ENCODE results near the gene CHRNB2. TPM values are rescaled to one million over a fixed set of nuclear protein-coding genes. Genes with fewer than 3 reads are reported as not detected.

CHRNB2 gene
- polyA plus RNA-seq, 1 donor (not counting 4 experiments of a cell fraction or from before 2014, with no cell fraction given) = 0.09 TPM

DNA sequence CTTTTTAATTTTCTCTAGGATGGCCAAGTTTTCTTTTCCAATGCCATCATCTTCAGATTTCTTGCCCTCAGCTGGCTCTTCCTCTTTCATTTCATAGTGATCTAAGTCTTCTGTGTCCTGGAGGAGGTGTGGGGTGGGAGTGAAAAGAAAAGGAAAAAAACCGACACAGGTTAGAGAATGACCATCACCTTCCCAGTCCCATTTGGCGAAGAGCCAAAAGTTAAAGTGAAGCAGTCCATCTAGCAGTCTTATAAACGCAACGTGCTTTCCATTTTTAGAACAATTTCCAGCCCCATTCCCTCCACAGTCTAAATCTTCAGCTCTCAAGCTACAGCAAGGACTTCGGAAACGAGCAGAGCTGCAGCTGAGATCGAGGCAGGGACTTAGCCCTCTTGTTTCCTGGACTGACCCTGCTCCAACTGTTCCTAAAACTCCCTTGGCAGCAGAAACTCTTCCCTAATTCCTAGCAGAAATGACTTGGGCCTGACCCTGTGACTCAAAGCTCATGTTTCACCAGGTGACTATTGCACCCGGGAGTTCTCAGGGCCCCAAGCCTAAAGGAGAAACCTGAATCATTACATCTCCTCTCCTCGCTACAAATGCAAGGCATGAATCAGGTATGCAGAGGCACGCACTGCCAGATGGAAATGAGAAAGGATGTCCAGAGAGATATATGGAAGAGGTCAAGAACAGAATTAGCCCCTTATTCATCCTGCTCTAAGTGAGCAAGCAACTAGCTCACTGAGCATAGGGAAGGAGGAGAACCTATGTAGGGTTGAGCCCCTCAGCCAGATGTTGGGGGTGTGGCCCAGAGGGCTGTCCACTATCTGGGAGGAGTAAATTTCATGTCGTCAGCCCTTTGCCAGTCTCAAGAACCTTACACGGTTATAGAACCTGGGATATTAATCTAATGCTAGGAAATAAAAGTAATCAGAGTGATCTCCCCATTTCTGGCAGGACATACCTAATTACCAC lies 14.2 kb upstream of the CHRNB2 start:
- no peaks in the 10 kb centered on the region for H3K9me3 ChIP-seq (ENCODE audit: control insufficient read depth, low read depth, low read length)
- H3K4me2 ChIP-seq (ENCODE audit: control insufficient read depth, extremely low read depth, insufficient read depth, low read depth, low read length) = no peak overlapping the region
- DNase-seq (ENCODE audit: low read depth, low spot score) (no peak), FAIRE-seq (no peak)
- H4K20me1 ChIP-seq (ENCODE audit: control insufficient read depth, extremely low read depth, insufficient read depth, low read length) = peaks cover 2% of the 10 kb centered on the region
- H3K79me2 ChIP-seq (ENCODE audit: control insufficient read depth, insufficient read depth, low read length) = peaks cover 28% of the 10 kb centered on the region
- dilution Hi-C loops (cut with MboI; ENCODE audit: extremely low pct_ligation_motif_present, low sequenced_read_pairs) = no loop called here
- peaks cover 2% of the 10 kb centered on the region for H3K9me1 ChIP-seq (ENCODE audit: control insufficient read depth, extremely low read depth, insufficient read depth, low read length)
- H3K27me3 ChIP-seq (ENCODE audit: control insufficient read depth, extremely low read depth, insufficient read depth, low read length) = no peaks in the 10 kb centered on the region
- peaks cover 14% of the 10 kb centered on the region for H3K4me1 ChIP-seq (ENCODE audit: control insufficient read depth, extremely low read depth, insufficient read depth, low read length)
- no peak overlapping the region for H2AFZ ChIP-seq (ENCODE audit: control insufficient read depth, low read length)
- peaks cover 47 to 70% of the 10 kb centered on the region in 2 experiments for H3K36me3 ChIP-seq (ENCODE audit: control insufficient read depth in 2 of 2, extremely low read depth in 1 of 2, insufficient read depth in 2 of 2, low read length in 2 of 2)
- no peak overlapping the region for H3K27ac ChIP-seq (ENCODE audit: control insufficient read depth, insufficient read depth, low read length)
- no peak overlapping the region for H3K9ac ChIP-seq (ENCODE audit: control insufficient read depth, extremely low read depth, insufficient read depth, low read length)
- H3K4me3 ChIP-seq (ENCODE audit: control insufficient read depth in 2 of 3, extremely low read depth in 1 of 3, insufficient read depth in 2 of 3, low read depth in 1 of 3, low read length in 3 of 3) = no peak overlapping the region
- TF ChIP-seq EZH2 (IDR thresholded peaks at IDR 0.05; ENCODE audit: low read length) (no peak), CTCF (optimal IDR thresholded peaks at IDR 0.05 in 1 of 3, IDR thresholded peaks at IDR 0.05 in 1 of 3, conservative IDR thresholded peaks at IDR 0.05 in 1 of 3; ENCODE audit: extremely low read depth in 1 of 3, insufficient read depth in 2 of 3, low read length in 3 of 3) (no peak)

DNA sequence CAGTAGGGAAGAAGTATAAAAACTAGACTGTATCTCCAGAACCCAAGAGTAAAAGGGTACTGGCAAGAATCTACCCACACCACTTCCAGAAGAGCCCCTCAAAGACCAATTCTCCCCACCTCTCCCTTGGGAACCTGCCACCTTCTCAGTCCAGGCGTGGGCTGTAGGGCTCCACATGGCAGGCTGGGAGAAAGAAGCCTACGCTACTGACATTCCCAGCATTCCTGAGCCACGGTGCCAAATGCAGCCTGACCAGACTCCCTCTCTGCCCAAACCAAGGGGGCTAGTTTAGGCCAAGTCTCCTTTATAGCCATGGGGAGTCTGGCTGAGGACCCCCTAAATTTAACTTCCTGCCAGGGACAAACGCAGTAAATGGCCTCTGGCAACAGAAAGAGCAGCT lies 11.2 kb upstream of the CHRNB2 start:
- Histone ChIP-seq H4K20me1 (ENCODE audit: control insufficient read depth, extremely low read depth, insufficient read depth, low read length) (peaks cover 2% of the 10 kb centered on the region), H3K9me3 (ENCODE audit: control insufficient read depth, low read depth, low read length) (no peaks in the 10 kb centered on the region), H3K79me2 (ENCODE audit: control insufficient read depth, insufficient read depth, low read length) (peaks cover 28% of the 10 kb centered on the region), H3K27me3 (ENCODE audit: control insufficient read depth, extremely low read depth, insufficient read depth, low read length) (no peaks in the 10 kb centered on the region), H3K27ac (ENCODE audit: control insufficient read depth, insufficient read depth, low read length) (no peak overlapping the region), H3K9ac (ENCODE audit: control insufficient read depth, extremely low read depth, insufficient read depth, low read length) (peak overlapping the region; percentile 82), H3K9me1 (ENCODE audit: control insufficient read depth, extremely low read depth, insufficient read depth, low read length) (no peaks in the 10 kb centered on the region), H3K4me2 (ENCODE audit: control insufficient read depth, extremely low read depth, insufficient read depth, low read depth, low read length) (peak overlapping the region; percentile 83), H3K36me3 (ENCODE audit: control insufficient read depth in 2 of 2, extremely low read depth in 1 of 2, insufficient read depth in 2 of 2, low read length in 2 of 2) (peaks cover 27 to 42% of the 10 kb centered on the region in 2 experiments), H3K4me1 (ENCODE audit: control insufficient read depth, extremely low read depth, insufficient read depth, low read length) (peaks cover 23% of the 10 kb centered on the region), H3K4me3 (ENCODE audit: control insufficient read depth in 2 of 3, extremely low read depth in 1 of 3, insufficient read depth in 2 of 3, low read depth in 1 of 3, low read length in 3 of 3) (peak overlapping the region; percentile 47 to 80 (median 61)), H2AFZ (ENCODE audit: control insufficient read depth, low read length) (no peak overlapping the region)
- FAIRE-seq = no peak
- TF ChIP-seq EZH2 (IDR thresholded peaks at IDR 0.05; ENCODE audit: low read length) (no peak), CTCF (optimal IDR thresholded peaks at IDR 0.05 in 1 of 3, IDR thresholded peaks at IDR 0.05 in 1 of 3, conservative IDR thresholded peaks at IDR 0.05 in 1 of 3; ENCODE audit: extremely low read depth in 1 of 3, insufficient read depth in 2 of 3, low read length in 3 of 3) (no peak)
- dilution Hi-C loops (cut with MboI; ENCODE audit: extremely low pct_ligation_motif_present, low sequenced_read_pairs) = no loop called here
- DNase-seq (ENCODE audit: low read depth, low spot score) = no peak
